Measurements from ENCODE around the gene PSMG2.

Gene PSMG2

GRCh38 chr18:12659904-12660605, 42.8 kb upstream of the PSMG2 start:
- Histone ChIP-seq H3K9me3 (ENCODE audit: control insufficient read depth, insufficient read depth, low read length) (no peaks in the 10 kb centered on the region), H3K27ac (ENCODE audit: low read depth, low read length) (no peak overlapping the region), H3K79me2 (ENCODE audit: control insufficient read depth, low read length) (no peaks in the 10 kb centered on the region), H3F3A (ENCODE audit: control insufficient read depth, insufficient read depth) (peaks cover 10% of the 10 kb centered on the region; the same call in 1 of the 2 replicates), H3K4me3 (ENCODE audit: low read length) (no peak overlapping the region), H4K20me1 (ENCODE audit: control insufficient read depth, insufficient read depth, low read depth, low read length) (no peaks in the 10 kb centered on the region), H3K4me1 (ENCODE audit: control insufficient read depth, low read length) (no peaks in the 10 kb centered on the region; the same call in none of the 2 replicates), H3K4me2 (ENCODE audit: low read length) (no peak overlapping the region), H3K36me3 (ENCODE audit: control insufficient read depth, low read length) (no peaks in the 10 kb centered on the region), H3K27me3 (ENCODE audit: control insufficient read depth, low read length) (peaks cover 31% of the 10 kb centered on the region), H3K9me2 (replicated peaks; ENCODE audit: control insufficient read depth, low read length) (no peaks in the 10 kb centered on the region)
- TF ChIP-seq, protein P1, sequence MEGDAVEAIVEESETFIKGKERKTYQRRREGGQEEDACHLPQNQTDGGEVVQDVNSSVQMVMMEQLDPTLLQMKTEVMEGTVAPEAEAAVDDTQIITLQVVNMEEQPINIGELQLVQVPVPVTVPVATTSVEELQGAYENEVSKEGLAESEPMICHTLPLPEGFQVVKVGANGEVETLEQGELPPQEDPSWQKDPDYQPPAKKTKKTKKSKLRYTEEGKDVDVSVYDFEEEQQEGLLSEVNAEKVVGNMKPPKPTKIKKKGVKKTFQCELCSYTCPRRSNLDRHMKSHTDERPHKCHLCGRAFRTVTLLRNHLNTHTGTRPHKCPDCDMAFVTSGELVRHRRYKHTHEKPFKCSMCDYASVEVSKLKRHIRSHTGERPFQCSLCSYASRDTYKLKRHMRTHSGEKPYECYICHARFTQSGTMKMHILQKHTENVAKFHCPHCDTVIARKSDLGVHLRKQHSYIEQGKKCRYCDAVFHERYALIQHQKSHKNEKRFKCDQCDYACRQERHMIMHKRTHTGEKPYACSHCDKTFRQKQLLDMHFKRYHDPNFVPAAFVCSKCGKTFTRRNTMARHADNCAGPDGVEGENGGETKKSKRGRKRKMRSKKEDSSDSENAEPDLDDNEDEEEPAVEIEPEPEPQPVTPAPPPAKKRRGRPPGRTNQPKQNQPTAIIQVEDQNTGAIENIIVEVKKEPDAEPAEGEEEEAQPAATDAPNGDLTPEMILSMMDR (IDR thresholded peaks at IDR 0.05; ENCODE audit: low read depth, low read length, poor library complexity, severe bottlenecking): peak; percentile 84
- no peak for TF ChIP-seq EZH2phosphoT487 (IDR thresholded peaks at IDR 0.05; ENCODE audit: borderline replicate concordance, low read length)

DNA sequence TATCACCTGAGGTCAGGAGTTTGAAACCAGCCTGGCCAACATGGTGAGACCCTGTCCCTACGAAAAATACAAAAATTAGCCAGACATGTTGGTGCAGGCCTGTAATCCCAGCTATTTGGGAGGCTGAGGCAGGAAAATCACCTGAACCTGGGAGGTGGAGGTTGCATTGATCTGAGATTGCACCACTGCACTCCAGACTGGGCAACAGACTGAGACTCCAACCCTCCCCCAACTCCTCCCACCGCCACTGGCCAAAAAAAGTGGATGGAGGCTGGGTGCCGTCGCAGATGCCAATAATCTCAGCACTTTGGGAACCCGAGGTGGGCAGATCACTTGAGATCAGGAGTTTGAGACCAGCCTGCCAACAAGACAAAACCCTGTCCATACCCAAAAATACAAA, 34.8 kb upstream of the PSMG2 start:
- H3K4me3 ChIP-seq (ENCODE audit: low read length): no peak overlapping the region
- H3K27me3 ChIP-seq (ENCODE audit: control insufficient read depth, low read length): no peaks in the 10 kb centered on the region
- H3K79me2 ChIP-seq (ENCODE audit: control insufficient read depth, low read length): no peaks in the 10 kb centered on the region
- no peaks in the 10 kb centered on the region for H3K9me3 ChIP-seq (ENCODE audit: control insufficient read depth, insufficient read depth, low read length)
- peaks cover 8% of the 10 kb centered on the region for H3K36me3 ChIP-seq (ENCODE audit: control insufficient read depth, low read length)
- no peaks in the 10 kb centered on the region for H3F3A ChIP-seq (ENCODE audit: control insufficient read depth, insufficient read depth)
- H4K20me1 ChIP-seq (ENCODE audit: control insufficient read depth, insufficient read depth, low read depth, low read length): no peaks in the 10 kb centered on the region
- H3K4me2 ChIP-seq (ENCODE audit: low read length): no peak overlapping the region
- no peaks in the 10 kb centered on the region for H3K9me2 ChIP-seq (replicated peaks; ENCODE audit: control insufficient read depth, low read length)
- no peak for TF ChIP-seq EZH2phosphoT487 (IDR thresholded peaks at IDR 0.05; ENCODE audit: borderline replicate concordance, low read length)
- TF ChIP-seq, protein P1 (IDR thresholded peaks at IDR 0.05; ENCODE audit: low read depth, low read length, poor library complexity, severe bottlenecking): no peak
- H3K27ac ChIP-seq (ENCODE audit: low read depth, low read length): no peak overlapping the region
- H3K4me1 ChIP-seq (ENCODE audit: control insufficient read depth, low read length): no peaks in the 10 kb centered on the region

- Histone ChIP-seq H3F3A (ENCODE audit: control insufficient read depth, insufficient read depth) (no peaks in the 10 kb centered on the region), H3K9me2 (replicated peaks; ENCODE audit: control insufficient read depth, low read length) (no peaks in the 10 kb centered on the region), H3K36me3 (ENCODE audit: control insufficient read depth, low read length) (peaks cover 29% of the 10 kb centered on the region), H3K4me1 (ENCODE audit: control insufficient read depth, low read length) (peaks cover 9% of the 10 kb centered on the region), H3K79me2 (ENCODE audit: control insufficient read depth, low read length) (no peaks in the 10 kb centered on the region), H4K20me1 (ENCODE audit: control insufficient read depth, insufficient read depth, low read depth, low read length) (no peaks in the 10 kb centered on the region), H3K27ac (ENCODE audit: low read depth, low read length) (no peak overlapping the region), H3K4me3 (ENCODE audit: low read length) (no peak overlapping the region), H3K9me3 (ENCODE audit: control insufficient read depth, insufficient read depth, low read length) (no peaks in the 10 kb centered on the region), H3K27me3 (ENCODE audit: control insufficient read depth, low read length) (no peaks in the 10 kb centered on the region), H3K4me2 (ENCODE audit: low read length) (no peak overlapping the region)
- TF ChIP-seq, protein P1 (IDR thresholded peaks at IDR 0.05; ENCODE audit: low read depth, low read length, poor library complexity, severe bottlenecking): no peak
- TF ChIP-seq EZH2phosphoT487 (IDR thresholded peaks at IDR 0.05; ENCODE audit: borderline replicate concordance, low read length): no peak
These were observed 23.6 kb upstream of the PSMG2 start for GRCh38 chr18:12679183-12679786.

Measured in DOHH2 (cell line).